NCI-H2171 (cell line): ENCODE data around the gene POU2AF1.

Source experiments
- DNase-seq: peaks from one replicate; lab custom pipeline; 2025; lab: John Stamatoyannopoulos, UW

The POU2AF1 gene

GRCh38 chr11:111386611-111387150 is 7.6 kb upstream of the POU2AF1 start:
- no peak for DNase-seq

- no peak for DNase-seq
Observed at GRCh38 chr11:111384494-111384893, 5.4 kb upstream of the POU2AF1 start.

DNA sequence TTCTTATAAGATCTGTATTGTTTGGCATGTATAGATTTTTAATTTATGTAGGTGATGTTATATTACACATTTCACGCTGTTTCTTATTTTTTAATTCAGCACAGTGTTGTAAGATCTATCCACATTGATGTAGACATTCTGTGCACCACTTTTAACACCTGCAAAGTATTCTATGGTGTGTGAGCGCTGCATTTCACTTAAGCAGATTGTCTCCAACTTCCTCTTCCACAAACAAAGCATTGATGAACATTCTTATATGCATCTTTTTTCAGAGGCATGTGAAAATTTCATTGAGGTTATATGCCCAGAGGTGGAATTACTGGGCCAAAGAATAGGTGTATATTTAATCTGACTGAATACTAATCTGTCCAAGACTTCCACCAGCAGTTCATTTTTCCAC is 3.4 kb upstream of the POU2AF1 start:
- no peak for DNase-seq

GRCh38 chr11:111379602-111380136 is 594 bp upstream of the POU2AF1 start:
- no peak for DNase-seq

GRCh38 chr11:111378185-111378860 is 752 bp downstream of the POU2AF1 start:
- no peak for DNase-seq

- no peak for DNase-seq
Observed at GRCh38 chr11:111376181-111376871, 2.7 kb downstream of the POU2AF1 start.

DNA sequence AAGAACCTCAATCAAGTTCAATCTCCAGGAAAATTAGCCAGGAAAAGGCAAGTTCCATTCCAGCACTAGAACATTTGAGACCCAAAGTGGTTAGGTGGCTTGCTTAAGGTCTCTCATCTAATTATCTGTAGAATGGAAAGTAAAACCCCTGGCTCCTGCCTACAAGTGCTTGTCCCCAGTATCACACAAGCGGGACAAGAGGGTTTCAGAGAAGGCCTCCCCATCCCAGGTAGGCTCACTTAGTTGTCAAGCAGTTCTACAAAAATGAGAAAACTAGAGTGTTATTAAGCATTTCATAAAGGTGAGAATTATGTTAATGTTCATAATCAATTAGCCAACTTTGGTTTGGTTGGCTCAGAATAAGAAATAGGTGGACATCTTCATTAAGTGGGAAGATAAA is 5.5 kb downstream of the POU2AF1 start:
- DNase-seq = no peak

DNA sequence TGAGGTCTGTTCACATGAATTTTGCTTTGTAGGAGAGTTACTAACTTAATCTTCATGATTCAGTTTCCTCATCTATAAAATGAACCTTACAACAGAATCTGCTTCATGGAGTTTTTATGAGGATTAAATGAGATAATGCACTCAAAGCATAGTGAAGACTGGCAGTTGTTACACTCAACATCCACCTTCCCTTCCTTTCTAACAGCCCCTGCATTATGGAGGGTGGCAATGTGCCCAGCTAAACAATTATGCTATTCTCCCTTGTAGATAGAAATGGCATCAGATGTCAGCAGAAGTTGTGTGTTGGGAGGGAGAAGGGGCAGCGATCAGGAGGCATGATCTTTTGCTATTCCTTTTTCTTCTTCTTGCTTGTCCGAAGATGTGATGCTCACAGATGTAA is 6.5 kb downstream of the POU2AF1 start:
- peak; percentile 29 for DNase-seq

DNA sequence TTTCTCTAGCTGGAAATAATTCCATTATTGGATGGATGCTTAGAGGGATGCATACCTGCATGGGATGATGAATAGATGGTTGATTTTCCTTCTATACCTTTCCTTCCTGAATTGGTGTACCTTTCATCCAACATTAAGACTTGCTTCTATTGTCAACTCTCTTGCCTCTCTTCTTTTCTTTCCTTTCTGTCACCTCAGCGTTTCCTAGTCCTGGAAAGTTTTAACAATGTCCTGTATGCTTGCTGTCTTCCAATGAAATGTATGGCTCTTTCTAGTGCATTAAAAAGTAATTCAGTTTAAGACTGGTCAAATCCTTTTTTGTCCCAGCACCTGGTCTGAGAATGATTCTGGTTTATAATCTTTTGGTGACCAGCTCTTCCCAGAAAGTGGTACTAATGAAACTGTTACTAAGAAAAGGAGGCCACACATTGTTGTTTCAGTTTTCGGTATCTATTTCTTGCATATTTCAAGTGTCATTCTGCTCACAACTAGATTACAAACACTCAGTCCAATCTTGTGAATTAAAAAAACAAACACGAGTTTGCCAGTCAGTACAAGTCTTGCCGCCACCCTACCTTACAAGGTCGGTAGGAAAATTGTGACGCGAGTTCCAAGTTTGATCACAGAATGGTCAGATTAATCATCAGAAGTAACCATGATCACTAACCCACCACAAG is 8.0 kb downstream of the POU2AF1 start:
- DNase-seq = no peak

GRCh38 chr11:111370270-111370901 is 8.7 kb downstream of the POU2AF1 start:
- DNase-seq = no peak

DNA sequence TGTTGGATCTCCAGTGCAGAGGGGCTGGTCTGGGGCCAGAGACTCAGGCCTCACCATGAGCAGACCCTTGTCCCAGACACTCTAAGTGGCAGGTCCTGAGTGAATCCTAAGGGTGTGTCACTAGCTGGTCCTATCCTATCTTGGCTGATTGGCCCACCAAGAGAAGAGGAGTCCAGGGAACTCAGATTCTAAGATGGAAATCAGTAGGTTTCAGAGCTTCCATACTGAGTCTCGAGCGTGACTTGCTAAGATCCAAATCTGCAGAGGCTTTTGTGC is 10.9 kb downstream of the POU2AF1 start:
- DNase-seq = no peak

- DNase-seq = no peak
Observed at GRCh38 chr11:111367411-111368284, 11.4 kb downstream of the POU2AF1 start.

- no peak for DNase-seq
Observed at GRCh38 chr11:111366560-111367410, 12.3 kb downstream of the POU2AF1 start.

DNA sequence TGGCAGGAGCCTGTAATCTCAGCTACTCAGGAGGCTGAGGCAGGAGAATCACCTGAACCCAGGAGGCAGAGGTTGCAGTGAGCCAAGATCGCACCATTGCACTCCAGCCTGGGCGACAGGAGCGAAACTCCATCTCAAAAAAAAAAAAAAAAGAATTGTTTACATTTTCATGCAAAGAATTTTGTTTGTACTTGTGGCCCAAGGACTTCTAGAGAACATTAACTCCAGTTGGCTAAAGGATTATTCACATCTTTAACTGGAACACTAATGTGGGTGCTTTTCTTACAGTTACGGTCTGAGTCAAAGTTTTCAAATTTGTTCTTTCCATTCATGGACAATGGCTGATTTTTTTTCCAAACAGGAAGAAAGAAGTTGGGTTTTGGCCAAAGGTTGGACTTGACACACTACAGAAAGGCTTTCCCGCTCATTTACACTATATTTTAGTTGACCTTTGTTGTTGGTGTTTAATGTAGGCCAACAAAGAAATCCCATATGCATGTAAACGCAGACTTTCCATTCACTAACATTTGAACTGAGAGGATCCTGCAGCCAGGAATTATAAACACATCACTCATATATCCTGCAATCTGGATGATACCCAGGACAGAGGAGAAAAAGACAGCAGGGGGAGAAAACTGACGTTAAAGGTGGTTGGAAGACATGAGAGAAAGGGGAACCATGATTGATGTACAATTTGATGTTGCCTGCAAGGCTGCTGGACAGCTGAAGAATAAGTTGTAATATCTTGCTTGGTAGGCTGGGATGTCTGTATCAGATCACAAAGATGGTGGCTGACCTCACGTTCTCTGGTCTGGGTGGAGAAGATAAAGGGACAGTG is 13.1 kb downstream of the POU2AF1 start:
- no peak for DNase-seq

DNA sequence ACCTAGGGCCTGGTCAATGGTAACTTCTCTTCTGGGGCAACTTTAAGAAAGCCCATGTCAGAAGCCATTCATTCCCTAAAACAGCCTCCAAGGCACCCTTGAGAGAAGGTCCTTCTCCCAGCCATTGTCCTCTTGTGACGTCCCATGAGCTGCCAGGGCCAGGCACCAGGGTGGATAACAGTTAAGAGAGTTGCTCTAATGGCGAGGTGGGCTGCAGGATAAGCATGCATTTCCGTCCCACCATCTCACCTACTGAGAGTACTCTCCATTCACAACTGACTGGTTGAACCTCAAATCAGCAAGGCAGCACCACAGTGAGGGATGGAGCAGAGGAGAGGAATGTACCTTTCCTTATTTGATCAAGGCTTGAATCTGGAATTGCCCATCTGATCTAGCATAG is 14.6 kb downstream of the POU2AF1 start:
- no peak for DNase-seq

DNA sequence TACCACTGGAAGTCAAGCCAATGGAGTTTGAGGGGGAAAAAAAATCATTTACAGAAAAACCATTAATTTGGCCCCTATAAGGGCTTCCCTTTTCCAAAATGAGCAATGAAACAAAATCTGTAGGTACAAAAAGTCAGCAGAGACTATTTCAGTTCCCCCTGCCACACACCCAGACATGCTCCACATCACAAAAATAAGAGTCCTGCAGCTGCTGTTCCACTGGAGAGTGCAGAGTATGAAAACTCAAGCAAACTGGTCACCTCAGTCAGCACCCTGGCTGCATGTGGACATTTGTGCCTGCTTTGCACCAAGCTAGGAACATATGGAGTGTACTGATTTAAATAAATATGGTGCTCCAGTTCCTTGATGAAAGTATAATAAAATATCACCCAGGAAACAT is 15.1 kb downstream of the POU2AF1 start:
- DNase-seq = no peak

GRCh38 chr11:111362887-111363411 is 16.1 kb downstream of the POU2AF1 start:
- DNase-seq = no peak

GRCh38 chr11:111361874-111362273 is 17.2 kb downstream of the POU2AF1 start:
- DNase-seq = no peak

GRCh38 chr11:111361052-111361801 is 17.8 kb downstream of the POU2AF1 start:
- DNase-seq = no peak
